ENCODE data around the gene NUP93.

Gene NUP93

DNA sequence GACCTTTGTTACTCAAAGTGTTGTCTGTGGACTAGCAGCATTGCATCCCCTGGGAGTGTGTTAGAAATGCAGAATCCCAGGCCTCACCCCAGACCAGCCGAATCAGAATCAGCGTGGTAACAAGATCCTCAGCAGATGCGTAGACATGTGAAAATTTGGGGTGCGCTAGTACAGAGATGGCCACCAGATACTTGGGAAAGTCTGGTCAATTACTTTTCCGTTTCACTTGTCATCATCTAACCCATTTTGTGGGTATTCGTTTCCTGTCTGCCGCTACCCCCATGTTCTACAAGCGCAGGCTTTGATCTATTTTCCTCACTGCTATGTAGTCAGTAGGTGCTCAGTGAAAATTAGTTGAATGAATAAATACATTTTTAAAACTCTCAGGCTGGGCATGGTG lies 168.9 kb downstream of the NUP93 start:
- DNase-seq, result no peak
